Left ventricle myocardium inferior (tissue), 1 donor: ENCODE data around the gene RNF19B. TPM values are rescaled to one million over a fixed set of nuclear protein-coding genes. Genes with fewer than 3 reads are reported as not detected.

Experiments used
- DNase-seq: peaks from one replicate; pipeline ENCODE4 v3.0.0-alpha.2; 2020
- H3K27ac ChIP-seq: fragments of 200-600 bp; replicated peaks from 2 replicates; pipeline ENCODE4 v1.8.0; 2021
- H3K27me3 ChIP-seq: fragments of 200-600 bp; 2 replicates; pipeline ENCODE4 v1.8.0; 2021; ENCODE audit warnings: low read depth
- H3K36me3 ChIP-seq: fragments of 200-600 bp; 2 replicates; pipeline ENCODE4 v1.8.0; 2021
- H3K4me1 ChIP-seq: fragments of 200-600 bp; 2 replicates; pipeline ENCODE4 v1.8.0; 2021
- H3K4me3 ChIP-seq: fragments of 200-600 bp; 2 replicates; pipeline ENCODE4 v1.8.0; 2021; ENCODE audit warnings: mild to moderate bottlenecking, moderate library complexity
- H3K9me3 ChIP-seq: fragments of 200-600 bp; replicated peaks from 2 replicates; pipeline ENCODE4 v1.8.0; 2021
- CTCF ChIP-seq: fragments of 200-600 bp; IDR thresholded peaks from 2 replicates; pipeline ENCODE4 v1.8.0; 2021; ENCODE audit warnings: antibody characterized with exemption, mild to moderate bottlenecking, borderline replicate concordance
- intact Hi-C: fragments of 100-400 bp; cut with micrococcal nuclease; formaldehyde crosslinking; loops from one replicate; pipeline ENCODE4 v1.11.0; 2022
- total RNA-seq: library from RNA; stranded (reverse); fragmentation: NEBNext Ultra II Directional; extraction: Animal tissue kit (Norgen Biotek cat#: 25700); gene quantifications from one replicate; pipeline ENCODE4 v1.2.1, GENCODE V29; 2021
- donor health status: DM: no; HTN: yes; CAD: no; lungs with severe emphysema.

RNF19B gene
- total RNA-seq, 1 donor from 2014 or later = 15.4 TPM

GRCh38 chr1:32971156-32971555 lies 6.5 kb upstream of the RNF19B start:
- no peak for TF ChIP-seq CTCF
- H3K27me3 ChIP-seq = no peaks in the 10 kb centered on the region
- no peak for DNase-seq
- peaks cover 9% of the 10 kb centered on the region for H3K4me1 ChIP-seq
- no peaks in the 10 kb centered on the region for H3K36me3 ChIP-seq
- H3K9me3 ChIP-seq = no peaks in the 10 kb centered on the region
- intact Hi-C loops = no loop called here
- no peak overlapping the region for H3K27ac ChIP-seq
- H3K4me3 ChIP-seq = no peak overlapping the region

GRCh38 chr1:32969566-32969965 lies 5.0 kb upstream of the RNF19B start:
- TF ChIP-seq CTCF = no peak
- intact Hi-C loops = no loop called here
- no peak for DNase-seq
- no peak overlapping the region for H3K27ac ChIP-seq
- no peak overlapping the region for H3K4me3 ChIP-seq
- H3K36me3 ChIP-seq = no peaks in the 10 kb centered on the region
- no peaks in the 10 kb centered on the region for H3K27me3 ChIP-seq
- H3K9me3 ChIP-seq = no peaks in the 10 kb centered on the region
- peaks cover 9% of the 10 kb centered on the region for H3K4me1 ChIP-seq

- Histone ChIP-seq H3K27me3 (no peaks in the 10 kb centered on the region), H3K9me3 (no peaks in the 10 kb centered on the region), H3K4me1 (peaks cover 18% of the 10 kb centered on the region), H3K36me3 (no peaks in the 10 kb centered on the region), H3K4me3 (no peak overlapping the region), H3K27ac (no peak overlapping the region)
- DNase-seq = no peak
- intact Hi-C loops = no loop called here
- no peak for TF ChIP-seq CTCF
Measured at GRCh38 chr1:32967888-32968568, 3.4 kb upstream of the RNF19B start.

GRCh38 chr1:32966900-32967299 lies 2.3 kb upstream of the RNF19B start:
- Histone ChIP-seq H3K27ac (no peak overlapping the region), H3K4me1 (peaks cover 22% of the 10 kb centered on the region), H3K4me3 (no peak overlapping the region), H3K27me3 (no peaks in the 10 kb centered on the region), H3K9me3 (no peaks in the 10 kb centered on the region), H3K36me3 (no peaks in the 10 kb centered on the region)
- intact Hi-C loops = no loop called here
- no peak for TF ChIP-seq CTCF
- DNase-seq = no peak

GRCh38 chr1:32965251-32965747 lies 690 bp upstream of the RNF19B start:
- no peak for TF ChIP-seq CTCF
- H3K4me3 ChIP-seq = peak overlapping the region; percentile 98
- peak overlapping the region; percentile 97 for H3K27ac ChIP-seq
- H3K27me3 ChIP-seq = no peaks in the 10 kb centered on the region
- no peak for DNase-seq
- peaks cover 38% of the 10 kb centered on the region for H3K4me1 ChIP-seq
- no peaks in the 10 kb centered on the region for H3K9me3 ChIP-seq
- intact Hi-C loops = no loop called here
- no peaks in the 10 kb centered on the region for H3K36me3 ChIP-seq
